ENCODE results near the gene RASSF8.

RASSF8 gene

DNA sequence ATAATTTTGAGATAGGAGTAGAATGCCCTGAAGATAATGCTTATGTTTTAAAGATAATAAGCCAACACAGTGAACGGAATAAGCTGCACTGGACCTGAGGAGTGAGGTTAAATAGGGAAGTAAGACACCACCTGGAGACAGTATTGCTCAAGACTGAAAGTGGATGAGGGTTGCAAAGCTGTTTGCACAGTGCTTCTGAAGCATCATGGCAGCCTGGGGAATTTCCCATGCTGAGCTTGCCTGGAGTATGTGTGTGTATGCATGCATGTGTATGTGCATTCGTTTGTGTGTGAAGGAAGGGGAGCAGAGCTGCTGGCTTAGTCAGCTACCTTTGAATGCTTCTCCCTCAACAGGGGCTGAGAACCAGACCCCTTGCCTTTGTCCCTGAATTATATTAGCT is 130.5 kb downstream of the RASSF8 start:
- H3K4me3 ChIP-seq (ENCODE audit: low read length), result no peak overlapping the region
- TF ChIP-seq, protein P1, sequence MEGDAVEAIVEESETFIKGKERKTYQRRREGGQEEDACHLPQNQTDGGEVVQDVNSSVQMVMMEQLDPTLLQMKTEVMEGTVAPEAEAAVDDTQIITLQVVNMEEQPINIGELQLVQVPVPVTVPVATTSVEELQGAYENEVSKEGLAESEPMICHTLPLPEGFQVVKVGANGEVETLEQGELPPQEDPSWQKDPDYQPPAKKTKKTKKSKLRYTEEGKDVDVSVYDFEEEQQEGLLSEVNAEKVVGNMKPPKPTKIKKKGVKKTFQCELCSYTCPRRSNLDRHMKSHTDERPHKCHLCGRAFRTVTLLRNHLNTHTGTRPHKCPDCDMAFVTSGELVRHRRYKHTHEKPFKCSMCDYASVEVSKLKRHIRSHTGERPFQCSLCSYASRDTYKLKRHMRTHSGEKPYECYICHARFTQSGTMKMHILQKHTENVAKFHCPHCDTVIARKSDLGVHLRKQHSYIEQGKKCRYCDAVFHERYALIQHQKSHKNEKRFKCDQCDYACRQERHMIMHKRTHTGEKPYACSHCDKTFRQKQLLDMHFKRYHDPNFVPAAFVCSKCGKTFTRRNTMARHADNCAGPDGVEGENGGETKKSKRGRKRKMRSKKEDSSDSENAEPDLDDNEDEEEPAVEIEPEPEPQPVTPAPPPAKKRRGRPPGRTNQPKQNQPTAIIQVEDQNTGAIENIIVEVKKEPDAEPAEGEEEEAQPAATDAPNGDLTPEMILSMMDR (conservative IDR thresholded peaks at IDR 0.05; ENCODE audit: low read depth, low read length), result no peak
- no peak for DNase-seq (ENCODE audit: low read depth)

DNA sequence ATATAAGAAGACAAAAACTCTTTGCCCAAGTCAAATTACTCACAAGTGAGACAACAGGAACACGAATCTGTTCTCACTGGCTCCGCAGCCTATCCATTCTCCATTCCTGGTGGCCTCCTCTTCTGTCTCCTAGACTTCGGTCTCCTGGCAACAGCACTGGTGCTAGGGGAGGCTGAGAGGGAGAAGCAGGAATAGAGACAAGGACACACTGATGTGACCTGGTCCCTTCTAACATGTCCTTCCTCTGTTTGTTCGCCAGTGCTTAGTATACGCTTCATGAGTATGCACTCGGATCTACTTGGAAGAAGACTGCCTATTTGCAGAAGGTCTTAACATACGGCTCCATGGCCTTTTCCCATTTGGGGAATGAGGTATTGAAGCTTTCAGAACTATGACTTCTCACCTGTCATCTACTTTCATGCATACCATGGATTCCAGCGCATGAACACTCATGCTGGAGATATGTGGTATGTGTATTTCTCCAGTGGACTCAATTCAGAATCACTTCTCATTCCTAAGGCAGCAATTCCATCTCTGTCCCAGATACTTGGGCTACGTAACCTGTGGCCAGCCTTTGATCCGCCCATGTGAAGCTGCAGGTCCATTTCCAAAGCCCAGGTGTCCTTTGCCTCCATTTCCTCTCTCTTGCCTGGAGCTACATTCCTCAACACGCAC is 132.5 kb downstream of the RASSF8 start:
- DNase-seq (ENCODE audit: low read depth), result peak; percentile 18
- H3K4me3 ChIP-seq (ENCODE audit: low read length), result no peak overlapping the region
- TF ChIP-seq, protein P1 (conservative IDR thresholded peaks at IDR 0.05; ENCODE audit: low read depth, low read length), result no peak

DNA sequence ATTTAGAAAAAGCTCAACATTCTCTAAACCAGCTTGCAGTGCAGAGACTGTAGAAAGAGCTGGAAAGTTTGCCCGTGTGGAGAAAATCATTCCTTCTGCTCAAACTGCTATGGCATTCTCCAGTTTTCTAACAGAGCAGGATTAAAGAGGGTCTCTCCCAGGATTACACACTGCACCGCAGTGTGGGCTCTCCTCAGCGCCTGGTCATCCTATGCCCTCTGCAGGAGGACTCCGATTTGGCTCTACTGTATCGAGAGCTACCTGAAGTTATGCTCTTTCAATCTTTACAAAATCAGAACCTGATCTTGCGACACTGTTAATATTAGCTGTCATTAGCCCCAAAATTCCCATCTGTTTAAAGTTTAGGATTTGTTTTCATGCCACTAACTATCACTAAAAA is 133.3 kb downstream of the RASSF8 start:
- TF ChIP-seq, protein P1 (conservative IDR thresholded peaks at IDR 0.05; ENCODE audit: low read depth, low read length), result peak; percentile 68
- peak; percentile 19 for DNase-seq (ENCODE audit: low read depth)
- no peak overlapping the region for H3K4me3 ChIP-seq (ENCODE audit: low read length)

DNA sequence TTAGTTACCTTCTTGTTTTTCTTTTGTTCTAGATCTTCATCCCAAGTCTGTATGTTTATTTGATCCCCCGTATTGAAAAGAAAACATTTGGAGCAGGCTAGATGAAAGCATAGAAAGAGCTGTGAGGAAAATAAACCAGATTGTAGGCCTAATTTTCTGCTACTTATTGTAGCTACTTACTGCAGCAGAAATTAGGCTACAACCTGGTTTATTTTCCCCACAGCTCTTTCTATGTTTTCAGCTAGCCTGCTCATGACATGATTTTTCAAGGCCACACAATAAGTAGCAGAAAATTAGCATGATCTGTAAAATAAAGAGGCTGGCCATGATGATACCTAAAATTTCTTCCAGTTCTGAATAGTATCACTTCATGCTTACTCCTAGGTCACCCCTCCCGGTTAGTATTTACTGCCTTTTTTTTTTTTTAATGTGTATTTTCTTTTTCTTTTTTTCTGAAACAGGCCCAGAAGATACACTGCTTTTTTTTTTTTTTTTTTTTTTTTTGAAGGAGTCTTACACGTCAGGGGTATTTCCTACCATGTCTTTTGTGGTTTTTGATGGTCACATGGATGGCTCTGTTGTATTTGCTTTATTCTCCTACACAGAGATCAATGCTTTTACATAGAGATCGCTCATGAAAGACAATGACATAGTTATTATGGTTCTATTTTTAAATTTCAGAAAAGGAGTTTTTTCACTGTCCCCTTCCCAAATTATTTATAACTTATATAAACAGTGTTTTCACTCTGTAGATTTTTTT is 134.0 kb downstream of the RASSF8 start:
- no peak for DNase-seq (ENCODE audit: low read depth)
- H3K4me3 ChIP-seq (ENCODE audit: low read length), result no peak overlapping the region
- TF ChIP-seq, protein P1 (conservative IDR thresholded peaks at IDR 0.05; ENCODE audit: low read depth, low read length), result no peak

DNA sequence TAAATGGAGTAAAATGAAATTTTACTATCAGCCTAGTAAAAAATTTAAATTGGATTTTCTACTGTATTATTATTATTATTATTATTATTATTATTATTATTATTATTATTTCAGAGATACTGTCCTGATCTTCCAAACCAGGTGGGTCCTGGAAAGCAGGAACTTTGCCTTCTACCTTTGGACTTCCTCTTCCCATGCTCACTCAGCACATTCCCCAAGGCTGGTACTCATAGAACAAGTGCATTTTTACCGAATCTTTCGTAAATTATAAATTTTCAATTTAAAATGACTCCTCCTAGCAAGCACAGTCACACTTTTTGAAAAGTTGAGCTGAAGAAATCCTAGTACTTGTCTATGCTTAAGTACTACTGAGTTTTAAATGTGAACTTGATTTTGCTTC is 136.7 kb downstream of the RASSF8 start:
- DNase-seq (ENCODE audit: low read depth), result no peak
- H3K4me3 ChIP-seq (ENCODE audit: low read length), result no peak overlapping the region
- TF ChIP-seq, protein P1 (conservative IDR thresholded peaks at IDR 0.05; ENCODE audit: low read depth, low read length), result no peak

DNA sequence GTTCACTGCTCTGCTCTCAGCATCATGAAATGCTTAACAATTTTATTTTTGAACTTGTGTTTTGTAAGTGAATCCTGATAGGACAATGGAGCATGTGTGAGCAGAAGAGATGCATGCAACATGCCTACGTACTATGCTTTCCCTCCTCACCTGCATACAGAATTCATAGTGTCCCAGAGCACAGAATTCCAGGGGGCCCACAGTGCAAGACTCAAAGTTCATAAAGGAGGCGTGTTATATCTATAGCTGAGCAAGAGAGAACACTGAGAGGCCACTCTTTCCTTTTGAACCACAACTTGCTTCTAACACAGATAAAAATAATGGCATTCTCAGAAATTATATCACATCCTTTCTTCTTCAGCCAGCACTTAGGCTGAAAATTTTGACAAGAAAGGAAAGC is 137.6 kb downstream of the RASSF8 start:
- no peak overlapping the region for H3K4me3 ChIP-seq (ENCODE audit: low read length)
- TF ChIP-seq, protein P1 (conservative IDR thresholded peaks at IDR 0.05; ENCODE audit: low read depth, low read length), result no peak
- no peak for DNase-seq (ENCODE audit: low read depth)

All from retinal pigment epithelial cell (primary cell).